ENCODE results near the gene CAPZA2. TPM values are rescaled to one million over a fixed set of nuclear protein-coding genes. Genes with fewer than 3 reads are reported as not detected.

CAPZA2 gene
- total RNA-seq, 1 donor from 2014 or later, result 142 TPM

DNA sequence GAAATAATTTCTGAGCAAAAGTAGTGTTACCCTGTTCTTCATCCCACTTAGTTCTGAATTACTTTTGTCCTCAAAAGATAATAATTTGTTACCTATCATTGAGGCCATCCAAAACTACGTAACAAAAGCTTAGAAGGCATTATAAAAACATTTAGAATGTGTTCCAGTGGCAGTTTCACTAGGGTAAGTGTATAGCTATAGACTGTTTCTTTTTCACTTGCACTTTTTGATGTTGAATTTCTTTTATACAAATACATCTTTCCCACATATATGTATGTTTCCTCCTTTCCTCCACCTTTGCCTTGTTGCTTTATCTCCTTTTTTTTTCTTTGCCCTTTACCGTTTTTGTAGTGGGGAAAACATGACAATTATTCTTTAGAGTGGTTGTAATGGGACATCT is 33.5 kb downstream of the CAPZA2 start:
- TF ChIP-seq, protein P1, sequence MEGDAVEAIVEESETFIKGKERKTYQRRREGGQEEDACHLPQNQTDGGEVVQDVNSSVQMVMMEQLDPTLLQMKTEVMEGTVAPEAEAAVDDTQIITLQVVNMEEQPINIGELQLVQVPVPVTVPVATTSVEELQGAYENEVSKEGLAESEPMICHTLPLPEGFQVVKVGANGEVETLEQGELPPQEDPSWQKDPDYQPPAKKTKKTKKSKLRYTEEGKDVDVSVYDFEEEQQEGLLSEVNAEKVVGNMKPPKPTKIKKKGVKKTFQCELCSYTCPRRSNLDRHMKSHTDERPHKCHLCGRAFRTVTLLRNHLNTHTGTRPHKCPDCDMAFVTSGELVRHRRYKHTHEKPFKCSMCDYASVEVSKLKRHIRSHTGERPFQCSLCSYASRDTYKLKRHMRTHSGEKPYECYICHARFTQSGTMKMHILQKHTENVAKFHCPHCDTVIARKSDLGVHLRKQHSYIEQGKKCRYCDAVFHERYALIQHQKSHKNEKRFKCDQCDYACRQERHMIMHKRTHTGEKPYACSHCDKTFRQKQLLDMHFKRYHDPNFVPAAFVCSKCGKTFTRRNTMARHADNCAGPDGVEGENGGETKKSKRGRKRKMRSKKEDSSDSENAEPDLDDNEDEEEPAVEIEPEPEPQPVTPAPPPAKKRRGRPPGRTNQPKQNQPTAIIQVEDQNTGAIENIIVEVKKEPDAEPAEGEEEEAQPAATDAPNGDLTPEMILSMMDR (IDR thresholded peaks at IDR 0.05; ENCODE audit: partially characterized antibody, unreplicated experiment), result no peak
- H3K4me3 Mint-ChIP-seq (ENCODE audit: unreplicated experiment), result no peak overlapping the region
- no peak overlapping the region for H3K27ac Mint-ChIP-seq (ENCODE audit: unreplicated experiment)
- no peaks in the 10 kb centered on the region for H3K4me1 Mint-ChIP-seq (ENCODE audit: low read depth, unreplicated experiment)
- H3K27me3 Mint-ChIP-seq (ENCODE audit: unreplicated experiment), result no peaks in the 10 kb centered on the region
- H3K36me3 Mint-ChIP-seq (ENCODE audit: unreplicated experiment), result peaks cover 14% of the 10 kb centered on the region
- peaks cover 1% of the 10 kb centered on the region for H3K9me3 Mint-ChIP-seq (ENCODE audit: unreplicated experiment)
- DNase-seq, result no peak

DNA sequence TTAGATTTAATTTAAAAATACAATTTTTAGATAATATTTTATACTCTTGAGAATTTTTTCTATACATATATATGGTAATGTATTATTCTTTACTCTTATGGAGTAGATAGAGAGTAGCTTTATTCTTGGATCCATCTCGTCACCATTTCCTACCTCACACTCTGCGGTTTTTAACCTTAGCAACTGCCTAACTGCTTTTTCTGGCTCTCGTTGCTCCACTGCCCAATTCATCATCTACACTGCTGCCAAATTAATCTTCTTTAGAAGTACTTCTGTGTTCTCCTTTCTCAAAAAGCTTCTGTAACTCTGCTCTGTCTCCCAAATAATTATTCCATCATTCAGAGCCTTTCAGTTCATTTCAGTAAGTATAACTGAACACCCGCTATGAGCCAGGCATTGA is 35.3 kb downstream of the CAPZA2 start:
- Mint-ChIP-seq H3K27me3 (ENCODE audit: unreplicated experiment) (no peaks in the 10 kb centered on the region), H3K4me3 (ENCODE audit: unreplicated experiment) (no peak overlapping the region), H3K27ac (ENCODE audit: unreplicated experiment) (no peak overlapping the region), H3K4me1 (ENCODE audit: low read depth, unreplicated experiment) (peaks cover under 1% of the 10 kb centered on the region), H3K9me3 (ENCODE audit: unreplicated experiment) (peaks cover 1% of the 10 kb centered on the region), H3K36me3 (ENCODE audit: unreplicated experiment) (peaks cover 11% of the 10 kb centered on the region)
- DNase-seq, result no peak
- TF ChIP-seq, protein P1 (IDR thresholded peaks at IDR 0.05; ENCODE audit: partially characterized antibody, unreplicated experiment), result no peak

DNA sequence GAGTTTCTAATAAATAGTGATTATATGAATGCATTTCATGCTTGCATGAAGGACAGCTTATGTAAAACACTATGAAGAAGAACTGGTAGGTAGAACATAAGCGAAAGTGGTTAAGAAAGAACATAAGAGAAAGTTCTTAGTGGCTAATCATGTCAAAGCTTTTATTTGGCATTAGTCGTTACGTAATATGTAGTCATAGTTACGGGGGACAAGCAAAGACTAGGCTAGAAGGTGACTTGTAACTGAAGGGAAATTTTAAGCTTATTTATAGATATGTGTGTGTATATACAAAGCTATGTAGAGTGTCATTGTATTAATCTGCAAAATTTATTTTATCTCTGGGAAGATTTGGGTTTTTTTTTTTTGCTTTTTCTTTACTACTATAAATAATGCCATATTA is 36.9 kb downstream of the CAPZA2 start:
- Mint-ChIP-seq H3K4me3 (ENCODE audit: unreplicated experiment) (no peak overlapping the region), H3K4me1 (ENCODE audit: low read depth, unreplicated experiment) (peaks cover 11% of the 10 kb centered on the region), H3K36me3 (ENCODE audit: unreplicated experiment) (peaks cover 7% of the 10 kb centered on the region), H3K27me3 (ENCODE audit: unreplicated experiment) (no peaks in the 10 kb centered on the region), H3K27ac (ENCODE audit: unreplicated experiment) (no peak overlapping the region), H3K9me3 (ENCODE audit: unreplicated experiment) (peaks cover 3% of the 10 kb centered on the region)
- TF ChIP-seq, protein P1 (IDR thresholded peaks at IDR 0.05; ENCODE audit: partially characterized antibody, unreplicated experiment), result no peak
- no peak for DNase-seq

DNA sequence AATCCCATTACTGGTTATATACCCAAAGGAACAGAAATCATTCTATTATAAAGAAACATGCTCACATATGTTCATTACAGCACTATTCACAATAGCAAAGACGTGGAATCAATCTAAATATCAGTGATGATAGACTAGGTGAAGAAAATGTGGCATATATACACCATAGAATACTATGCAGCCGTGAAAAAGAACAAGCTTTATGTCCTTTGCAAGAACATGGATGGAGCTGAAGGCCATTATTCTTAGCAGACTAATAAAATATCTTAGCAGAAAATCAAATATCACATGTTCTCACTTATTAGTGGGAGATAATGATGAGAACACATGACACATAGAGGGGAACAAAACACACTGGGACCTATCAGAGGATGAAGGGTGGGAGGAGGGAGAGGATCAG is 38.8 kb downstream of the CAPZA2 start:
- DNase-seq, result no peak
- TF ChIP-seq, protein P1 (IDR thresholded peaks at IDR 0.05; ENCODE audit: partially characterized antibody, unreplicated experiment), result no peak
- H3K4me1 Mint-ChIP-seq (ENCODE audit: low read depth, unreplicated experiment), result peaks cover 18% of the 10 kb centered on the region
- peaks cover 7% of the 10 kb centered on the region for H3K36me3 Mint-ChIP-seq (ENCODE audit: unreplicated experiment)
- H3K9me3 Mint-ChIP-seq (ENCODE audit: unreplicated experiment), result peaks cover 3% of the 10 kb centered on the region
- H3K4me3 Mint-ChIP-seq (ENCODE audit: unreplicated experiment), result no peak overlapping the region
- H3K27me3 Mint-ChIP-seq (ENCODE audit: unreplicated experiment), result no peaks in the 10 kb centered on the region
- H3K27ac Mint-ChIP-seq (ENCODE audit: unreplicated experiment), result no peak overlapping the region

DNA sequence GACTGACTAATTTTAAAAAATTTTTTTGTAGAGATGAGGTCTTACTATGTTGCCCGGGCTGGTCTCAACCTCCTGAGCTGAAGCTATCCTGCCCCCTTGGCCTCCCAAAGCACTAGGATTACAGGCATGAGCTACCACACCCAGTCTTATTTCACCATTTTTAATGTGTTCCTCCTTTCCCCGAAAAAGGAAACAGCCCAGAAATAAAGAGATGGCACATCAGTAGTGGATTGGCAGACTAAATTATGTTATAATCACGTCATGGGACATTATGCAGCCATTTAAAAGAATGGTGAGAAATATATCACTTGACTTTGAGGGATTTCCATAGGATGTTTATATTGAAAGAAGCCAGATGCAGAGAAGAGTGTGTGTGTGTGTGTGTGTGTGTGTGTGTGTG is 40.5 kb downstream of the CAPZA2 start:
- no peak overlapping the region for H3K4me3 Mint-ChIP-seq (ENCODE audit: unreplicated experiment)
- H3K27ac Mint-ChIP-seq (ENCODE audit: unreplicated experiment), result peak overlapping the region; percentile 5

More for the DNA sequence above, 40.5 kb downstream of the CAPZA2 start:
- TF ChIP-seq, protein P1 (IDR thresholded peaks at IDR 0.05; ENCODE audit: partially characterized antibody, unreplicated experiment), result no peak
- H3K9me3 Mint-ChIP-seq (ENCODE audit: unreplicated experiment), result peaks cover 7% of the 10 kb centered on the region
- H3K27me3 Mint-ChIP-seq (ENCODE audit: unreplicated experiment), result peaks cover 4% of the 10 kb centered on the region
- H3K4me1 Mint-ChIP-seq (ENCODE audit: low read depth, unreplicated experiment), result peaks cover 28% of the 10 kb centered on the region
- DNase-seq, result no peak
- H3K36me3 Mint-ChIP-seq (ENCODE audit: unreplicated experiment), result peaks cover 7% of the 10 kb centered on the region
